Islet precursor cell (in vitro differentiated cells): ENCODE measurements around the gene CD36.

Experiments used
- DNase-seq: peaks from one replicate; pipeline ENCODE4 v3.0.0-alpha.2; 2018

The CD36 gene

GRCh38 chr7:80629023-80629422 lies 9.4 kb upstream of the CD36 start:
- no peak for DNase-seq

DNA sequence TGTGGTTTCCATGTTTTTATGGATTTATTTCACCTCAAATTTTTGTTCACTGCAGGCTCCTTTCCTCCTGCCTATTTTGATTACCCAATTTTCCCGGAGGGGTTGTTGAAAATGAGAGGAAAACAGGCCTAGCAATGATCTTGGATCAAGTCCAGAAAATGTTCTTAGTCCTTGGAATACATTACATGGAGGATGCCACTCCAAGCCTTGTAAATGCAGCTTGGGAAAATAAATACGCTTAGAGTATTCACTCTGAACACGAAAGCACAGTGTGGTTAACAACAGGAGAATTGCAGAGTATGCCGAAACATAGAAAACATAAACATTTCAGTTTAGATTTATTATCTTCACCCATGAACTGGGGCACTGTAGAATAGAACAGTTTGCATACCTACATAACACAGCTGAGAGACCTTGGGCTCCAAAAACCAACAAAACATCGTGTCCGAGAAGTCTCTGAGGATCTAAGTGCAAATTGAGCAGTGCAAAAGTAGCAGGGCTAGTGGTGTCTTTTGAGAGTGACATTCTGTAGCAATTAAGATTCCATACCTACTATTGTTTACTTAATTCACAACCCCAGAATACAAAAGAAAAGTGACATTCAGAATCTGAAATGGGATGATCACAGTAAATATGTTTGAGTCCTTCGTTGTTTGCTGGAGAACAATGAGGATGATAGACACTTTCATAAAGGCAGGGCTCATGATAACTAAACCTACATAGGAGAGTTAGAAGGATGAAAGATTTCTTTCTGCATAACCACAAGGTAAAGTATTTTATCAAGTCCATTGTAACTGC lies 7.6 kb upstream of the CD36 start:
- DNase-seq = no peak

GRCh38 chr7:80631421-80631820 lies 7.0 kb upstream of the CD36 start:
- DNase-seq = no peak

GRCh38 chr7:80632139-80632538 lies 6.3 kb upstream of the CD36 start:
- no peak for DNase-seq

GRCh38 chr7:80632819-80633218 lies 5.6 kb upstream of the CD36 start:
- no peak for DNase-seq

DNA sequence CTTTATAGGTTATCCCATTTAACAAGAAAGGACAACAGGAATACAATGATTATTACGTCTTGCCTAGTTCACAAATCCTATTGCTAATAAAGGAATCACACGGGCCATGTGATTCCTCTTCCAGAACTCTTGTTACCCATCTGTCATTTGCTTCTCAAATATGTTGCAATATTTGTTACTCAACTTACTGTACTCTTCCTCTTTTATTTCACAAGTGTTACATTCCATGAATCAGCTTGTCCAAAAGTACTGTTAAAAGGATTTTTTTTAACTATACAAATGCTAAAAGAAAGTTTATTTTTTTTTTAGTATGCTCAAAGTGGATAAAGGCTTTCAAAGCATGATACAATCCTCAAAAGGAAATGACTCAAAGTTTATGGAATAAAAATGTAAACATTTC lies 3.9 kb upstream of the CD36 start:
- DNase-seq = no peak

- no peak for DNase-seq
Observed at GRCh38 chr7:80635533-80635932, 2.9 kb upstream of the CD36 start.

DNA sequence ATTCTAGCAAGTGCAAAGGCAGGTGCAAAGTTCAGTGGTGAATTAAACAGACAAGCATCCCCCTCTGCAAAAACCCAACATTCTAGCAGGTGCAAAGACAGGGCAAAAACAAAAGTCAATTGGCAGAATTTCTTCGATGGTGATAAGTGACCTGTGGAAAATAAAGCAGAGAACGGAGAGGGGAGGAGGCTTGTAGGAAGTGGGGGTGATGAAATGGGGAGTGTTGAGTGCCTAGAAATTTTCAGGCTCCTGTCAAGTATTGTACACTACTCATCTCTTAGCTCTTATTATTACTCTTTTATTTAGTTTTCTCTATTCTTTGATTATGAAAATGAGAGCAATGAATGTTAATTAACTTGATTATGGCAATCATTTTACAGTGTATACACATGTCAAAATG lies 2.4 kb upstream of the CD36 start:
- no peak for DNase-seq

GRCh38 chr7:80636709-80637108 lies 1.7 kb upstream of the CD36 start:
- DNase-seq = no peak

DNA sequence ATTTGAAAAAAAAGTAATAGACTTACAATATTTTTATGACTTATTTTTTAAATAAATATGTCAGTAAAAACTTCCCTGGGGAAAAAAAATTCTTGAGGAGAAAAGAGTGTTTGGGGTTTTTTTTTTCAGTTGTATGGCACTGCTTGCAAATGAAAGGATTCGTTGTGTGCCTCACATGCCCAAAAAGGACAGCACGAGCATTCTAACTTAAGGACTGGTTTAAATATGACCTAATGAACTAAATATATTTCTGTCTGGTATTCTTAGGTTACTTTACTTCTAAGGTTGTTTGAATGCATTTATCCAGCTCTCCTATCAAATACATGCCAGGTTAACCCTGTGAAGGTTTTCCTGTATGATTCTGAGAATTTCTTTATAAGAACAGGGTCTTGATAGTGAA lies 988 bp upstream of the CD36 start:
- no peak for DNase-seq

- DNase-seq = no peak
Observed at GRCh38 chr7:80639011-80639410, 569 bp downstream of the CD36 start.

DNA sequence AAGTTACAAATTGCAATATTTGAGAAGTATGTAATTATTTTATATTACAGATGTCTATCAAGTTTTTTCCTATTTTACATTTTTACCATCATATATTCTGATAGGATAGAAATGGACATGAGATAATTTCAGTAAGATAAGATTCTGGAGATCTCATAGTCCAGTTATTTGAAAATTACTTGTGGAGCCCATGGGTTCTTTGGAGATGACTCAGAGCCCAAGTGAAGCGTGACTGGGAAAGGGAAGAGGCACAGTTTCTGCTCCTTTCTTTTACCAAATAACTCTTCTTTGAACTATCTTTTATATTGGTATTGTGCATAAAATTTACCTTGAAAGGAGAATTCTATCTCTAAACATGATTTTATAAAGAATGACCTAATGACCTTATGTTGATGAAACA lies 2.4 kb downstream of the CD36 start:
- no peak for DNase-seq

GRCh38 chr7:80641548-80641947 lies 3.1 kb downstream of the CD36 start:
- DNase-seq = no peak

- DNase-seq = no peak
Observed at GRCh38 chr7:80642871-80643270, 4.4 kb downstream of the CD36 start.

- DNase-seq = no peak
Observed at GRCh38 chr7:80643336-80643915, 5.0 kb downstream of the CD36 start.

- DNase-seq = no peak
Observed at GRCh38 chr7:80644054-80644453, 5.6 kb downstream of the CD36 start.

DNA sequence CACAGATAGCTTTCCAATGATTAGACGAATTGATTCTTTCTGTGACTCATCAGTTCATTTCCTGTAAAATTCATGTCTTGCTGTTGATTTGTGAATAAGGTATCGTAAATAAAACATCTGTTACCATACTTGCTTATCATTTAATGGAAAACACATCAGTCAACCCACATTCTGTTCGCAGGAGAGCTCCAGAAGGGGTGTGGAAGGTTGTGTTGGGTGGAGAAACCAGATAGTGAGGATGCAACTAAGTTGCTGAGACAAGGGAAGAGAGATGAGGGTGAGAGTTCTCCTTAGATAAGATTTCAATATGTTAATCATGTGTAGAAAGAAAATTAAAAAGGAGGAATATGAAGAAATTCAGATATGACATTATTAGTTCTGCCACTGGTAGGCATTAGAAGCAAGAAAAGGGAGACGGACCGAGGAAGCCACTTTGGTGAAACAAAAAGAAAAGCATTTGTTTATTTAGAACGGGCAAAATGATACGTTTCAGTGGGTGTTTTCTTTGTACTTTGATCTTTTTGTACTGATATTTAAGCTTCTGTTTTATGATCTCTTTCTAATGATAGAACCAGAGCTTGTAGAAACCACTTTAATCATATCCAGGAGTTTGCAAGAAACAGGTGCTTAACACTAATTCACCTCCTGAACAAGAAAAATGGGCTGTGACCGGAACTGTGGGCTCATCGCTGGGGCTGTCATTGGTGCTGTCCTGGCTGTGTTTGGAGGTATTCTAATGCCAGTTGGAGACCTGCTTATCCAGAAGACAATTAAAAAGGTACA lies 7.8 kb downstream of the CD36 start:
- no peak for DNase-seq

DNA sequence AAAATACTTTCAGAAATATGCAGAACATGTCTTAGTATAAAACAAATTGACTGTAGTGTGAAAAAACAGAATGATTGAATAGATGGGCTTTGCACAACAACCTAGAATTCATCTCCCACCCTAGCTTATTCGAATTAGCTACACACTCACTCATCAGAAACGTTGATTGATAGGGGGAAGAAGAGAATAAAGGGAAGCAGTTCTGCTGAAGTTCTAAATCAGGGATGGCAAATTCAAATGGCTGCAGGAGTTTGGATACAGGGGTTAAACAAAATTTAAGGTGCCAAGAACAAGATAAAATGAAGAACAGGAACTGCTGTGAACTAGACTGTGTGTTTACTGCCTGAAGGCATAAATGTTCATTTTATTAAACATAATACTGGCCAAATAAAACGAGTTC lies 9.0 kb downstream of the CD36 start:
- no peak for DNase-seq

DNA sequence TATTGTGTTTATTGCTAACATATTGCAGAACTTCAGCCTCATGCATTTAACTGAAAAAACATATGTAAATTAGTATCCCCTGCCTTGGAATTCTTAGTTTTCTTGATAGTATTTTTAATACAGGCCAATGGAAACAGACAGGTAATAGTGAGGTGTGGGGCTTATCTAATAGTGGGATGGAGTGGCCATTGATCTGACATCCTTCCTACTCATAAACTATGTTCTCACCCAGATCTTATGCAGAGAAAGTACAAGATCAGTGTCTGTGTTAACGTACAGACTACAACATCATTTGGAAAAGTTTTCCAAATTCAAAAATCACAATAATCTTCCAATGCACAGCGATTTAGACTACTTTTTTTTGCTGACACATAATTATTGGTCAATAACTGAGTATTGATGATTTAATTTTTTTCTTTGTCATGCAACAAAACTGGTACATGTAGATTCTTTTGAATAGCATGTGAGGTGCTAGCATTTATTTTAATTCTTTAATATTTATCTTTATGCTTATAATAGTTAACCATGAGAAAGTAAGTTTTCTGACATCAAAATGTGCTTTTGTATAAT lies 9.7 kb downstream of the CD36 start:
- no peak for DNase-seq

DNA sequence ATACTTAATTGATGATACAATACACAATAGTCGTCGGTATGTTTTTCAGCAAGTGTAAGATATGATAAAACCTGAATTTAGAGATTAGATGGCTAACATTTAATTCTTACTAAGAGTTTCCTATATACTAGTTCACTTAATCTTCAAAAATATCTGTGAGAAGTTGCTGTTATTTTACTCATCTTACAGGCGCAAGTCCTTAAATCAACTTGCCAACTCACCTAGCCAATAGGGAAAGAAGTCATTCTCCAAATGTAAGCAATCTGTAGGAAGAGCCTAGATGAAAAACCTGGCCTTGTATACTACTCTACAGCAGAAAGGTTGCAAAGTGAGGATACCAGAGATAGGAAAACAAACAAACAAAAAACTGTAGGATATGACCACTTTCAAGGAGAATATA lies 10.6 kb downstream of the CD36 start:
- DNase-seq = no peak

DNA sequence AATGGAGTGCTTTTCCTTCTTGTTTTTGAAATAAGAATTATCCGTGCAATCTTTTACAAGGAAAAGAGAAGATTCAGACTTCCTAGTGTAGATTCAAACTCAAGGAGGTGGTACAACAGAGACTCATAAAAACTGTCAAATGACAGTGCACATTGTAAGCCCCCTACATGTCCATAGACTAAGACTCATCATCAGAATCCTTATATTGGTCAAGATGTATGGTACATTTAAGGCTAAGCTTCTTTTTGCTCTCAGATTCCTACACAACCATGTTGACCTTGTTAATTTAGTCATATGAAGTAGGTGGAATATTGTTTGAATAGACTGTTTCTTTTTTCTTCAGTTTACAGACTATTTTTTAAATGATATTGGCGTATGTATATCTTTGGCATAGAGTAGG lies 11.6 kb downstream of the CD36 start:
- DNase-seq = no peak

DNA sequence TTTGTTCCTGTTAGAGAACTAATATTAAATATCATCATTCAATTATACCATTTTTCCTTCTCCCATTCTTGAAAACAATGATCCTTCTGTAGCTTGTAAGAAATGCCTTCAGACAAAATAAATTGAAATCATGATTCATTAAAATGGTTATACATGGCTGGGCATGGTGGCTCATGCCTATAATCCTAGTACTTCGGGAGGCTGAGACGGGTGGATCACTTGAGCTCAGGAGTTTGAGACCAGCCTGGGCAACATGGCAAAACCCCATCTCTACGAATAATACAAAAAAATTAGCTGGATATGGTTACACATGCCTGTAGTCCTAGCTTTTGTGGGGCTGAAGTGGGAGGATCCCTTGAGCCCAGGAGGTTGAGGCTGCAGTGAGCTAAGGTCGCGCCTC lies 13.0 kb downstream of the CD36 start:
- DNase-seq = no peak

DNA sequence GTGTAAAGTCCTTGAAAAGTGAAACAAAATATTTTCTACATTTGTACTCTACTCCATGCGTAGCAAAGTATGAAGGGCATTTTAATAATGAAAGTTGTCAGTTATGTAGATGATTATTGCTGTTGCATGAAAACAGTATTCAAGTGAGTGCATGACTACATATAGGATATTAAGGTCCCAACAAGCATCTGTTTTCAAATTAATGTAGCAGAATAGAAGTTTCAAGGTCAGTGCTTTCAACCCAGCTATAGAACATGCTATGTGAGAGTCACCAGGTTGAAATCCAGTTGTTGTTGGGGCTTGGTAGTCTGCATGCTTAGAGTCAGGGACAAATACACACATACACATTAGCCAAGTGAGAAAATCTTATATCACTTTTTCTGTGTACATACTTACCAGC lies 14.8 kb downstream of the CD36 start:
- no peak for DNase-seq

- DNase-seq = no peak
Observed at GRCh38 chr7:80654887-80655340, 16.5 kb downstream of the CD36 start.
